SK-N-SH treated with all-trans-retinoic acid at 6 μM for 48 hours (cell line): ENCODE results near the gene CBFA2T2.

Experiments
- ARNTL ChIP-seq: fragments of 450-650 bp; formaldehyde crosslinking; IDR thresholded peaks from 2 replicates; pipeline ENCODE4 v1.5.0; 2020; ENCODE audit warnings: low read depth, mild to moderate bottlenecking, moderate library complexity, borderline replicate concordance
- CREB5 ChIP-seq: fragments of 250-450 bp; sonication (Bioruptor Pico); IDR thresholded peaks from 2 replicates; pipeline ENCODE4 v1.5.1; 2020; ENCODE audit warnings: low read depth, mild to moderate bottlenecking, moderate library complexity
- ESRRG ChIP-seq: fragments of 250-450 bp; sonication (Bioruptor Pico); IDR thresholded peaks from 2 replicates; pipeline ENCODE4 v1.6.1; 2021; ENCODE audit warnings: mild to moderate bottlenecking
- RARB ChIP-seq: fragments of 250-450 bp; sonication (Bioruptor Pico); IDR thresholded peaks from 2 replicates; pipeline ENCODE4 v1.8.0; 2021; ENCODE audit warnings: mild to moderate bottlenecking, moderate library complexity
- ZC3H10 ChIP-seq: fragments of 250-450 bp; sonication (Bioruptor Pico); IDR thresholded peaks from 2 replicates; pipeline ENCODE4 v1.5.1; 2021; ENCODE audit warnings: mild to moderate bottlenecking, moderate library complexity
- TF ChIP-seq, protein P1 (sequence below): fragments of 250-450 bp; sonication (Bioruptor Pico); IDR thresholded peaks from 2 replicates; pipeline ENCODE4 v1.8.0; 2020; ENCODE audit warnings: mild to moderate bottlenecking, moderate library complexity, borderline replicate concordance
- TF ChIP-seq, protein P2 (sequence below): fragments of 250-450 bp; sonication (Bioruptor Pico); IDR thresholded peaks from 2 replicates; pipeline ENCODE4 v1.8.0; 2021; ENCODE audit warnings: low read depth, mild to moderate bottlenecking, moderate library complexity, borderline replicate concordance

DNA sequence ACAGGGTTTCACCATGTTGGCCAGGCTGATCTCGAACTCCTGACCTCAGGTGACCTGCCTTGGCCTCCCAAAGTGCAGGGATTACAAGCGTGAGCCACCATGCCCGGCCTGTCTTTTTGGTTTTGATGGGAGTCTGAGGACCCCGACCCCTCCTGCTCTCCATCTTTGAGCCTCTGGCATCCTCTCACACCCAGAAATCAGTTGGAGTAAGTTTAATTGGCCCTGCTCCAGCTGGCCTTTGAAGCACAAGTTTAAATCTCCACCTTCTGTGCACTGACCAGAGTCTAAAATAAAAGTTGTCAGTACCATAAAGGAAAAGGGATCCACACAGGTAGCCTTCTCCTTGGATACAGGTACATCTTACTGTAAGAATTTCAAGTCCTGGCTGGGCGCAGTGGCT is 156.3 kb downstream of the CBFA2T2 start:
- TF ChIP-seq ARNTL (no peak), RARB (CRISPR knock-in tag) (no peak), ZC3H10 (CRISPR knock-in tag) (no peak), CREB5 (CRISPR knock-in tag) (no peak), ESRRG (CRISPR knock-in tag) (no peak)
- TF ChIP-seq, protein P1, sequence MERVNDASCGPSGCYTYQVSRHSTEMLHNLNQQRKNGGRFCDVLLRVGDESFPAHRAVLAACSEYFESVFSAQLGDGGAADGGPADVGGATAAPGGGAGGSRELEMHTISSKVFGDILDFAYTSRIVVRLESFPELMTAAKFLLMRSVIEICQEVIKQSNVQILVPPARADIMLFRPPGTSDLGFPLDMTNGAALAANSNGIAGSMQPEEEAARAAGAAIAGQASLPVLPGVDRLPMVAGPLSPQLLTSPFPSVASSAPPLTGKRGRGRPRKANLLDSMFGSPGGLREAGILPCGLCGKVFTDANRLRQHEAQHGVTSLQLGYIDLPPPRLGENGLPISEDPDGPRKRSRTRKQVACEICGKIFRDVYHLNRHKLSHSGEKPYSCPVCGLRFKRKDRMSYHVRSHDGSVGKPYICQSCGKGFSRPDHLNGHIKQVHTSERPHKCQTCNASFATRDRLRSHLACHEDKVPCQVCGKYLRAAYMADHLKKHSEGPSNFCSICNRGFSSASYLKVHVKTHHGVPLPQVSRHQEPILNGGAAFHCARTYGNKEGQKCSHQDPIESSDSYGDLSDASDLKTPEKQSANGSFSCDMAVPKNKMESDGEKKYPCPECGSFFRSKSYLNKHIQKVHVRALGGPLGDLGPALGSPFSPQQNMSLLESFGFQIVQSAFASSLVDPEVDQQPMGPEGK (CRISPR knock-in tag) = no peak
- TF ChIP-seq, protein P2, sequence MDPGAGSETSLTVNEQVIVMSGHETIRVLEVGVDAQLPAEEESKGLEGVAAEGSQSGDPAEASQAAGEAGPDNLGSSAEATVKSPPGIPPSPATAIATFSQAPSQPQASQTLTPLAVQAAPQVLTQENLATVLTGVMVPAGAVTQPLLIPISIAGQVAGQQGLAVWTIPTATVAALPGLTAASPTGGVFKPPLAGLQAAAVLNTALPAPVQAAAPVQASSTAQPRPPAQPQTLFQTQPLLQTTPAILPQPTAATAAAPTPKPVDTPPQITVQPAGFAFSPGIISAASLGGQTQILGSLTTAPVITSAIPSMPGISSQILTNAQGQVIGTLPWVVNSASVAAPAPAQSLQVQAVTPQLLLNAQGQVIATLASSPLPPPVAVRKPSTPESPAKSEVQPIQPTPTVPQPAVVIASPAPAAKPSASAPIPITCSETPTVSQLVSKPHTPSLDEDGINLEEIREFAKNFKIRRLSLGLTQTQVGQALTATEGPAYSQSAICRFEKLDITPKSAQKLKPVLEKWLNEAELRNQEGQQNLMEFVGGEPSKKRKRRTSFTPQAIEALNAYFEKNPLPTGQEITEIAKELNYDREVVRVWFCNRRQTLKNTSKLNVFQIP (CRISPR knock-in tag) = no peak
